ENCODE results near the gene PRICKLE3. TPM values are rescaled to one million over a fixed set of nuclear protein-coding genes. Genes with fewer than 3 reads are reported as not detected.
"Not testable (repeated sequence)": the region's sequence is repeated elsewhere in the genome, so short reads cannot be mapped to it uniquely, and the experiment has no call there.

PRICKLE3 gene
- total RNA-seq, 2 donors from 2014 or later: 10.7 to 12.0 TPM

DNA sequence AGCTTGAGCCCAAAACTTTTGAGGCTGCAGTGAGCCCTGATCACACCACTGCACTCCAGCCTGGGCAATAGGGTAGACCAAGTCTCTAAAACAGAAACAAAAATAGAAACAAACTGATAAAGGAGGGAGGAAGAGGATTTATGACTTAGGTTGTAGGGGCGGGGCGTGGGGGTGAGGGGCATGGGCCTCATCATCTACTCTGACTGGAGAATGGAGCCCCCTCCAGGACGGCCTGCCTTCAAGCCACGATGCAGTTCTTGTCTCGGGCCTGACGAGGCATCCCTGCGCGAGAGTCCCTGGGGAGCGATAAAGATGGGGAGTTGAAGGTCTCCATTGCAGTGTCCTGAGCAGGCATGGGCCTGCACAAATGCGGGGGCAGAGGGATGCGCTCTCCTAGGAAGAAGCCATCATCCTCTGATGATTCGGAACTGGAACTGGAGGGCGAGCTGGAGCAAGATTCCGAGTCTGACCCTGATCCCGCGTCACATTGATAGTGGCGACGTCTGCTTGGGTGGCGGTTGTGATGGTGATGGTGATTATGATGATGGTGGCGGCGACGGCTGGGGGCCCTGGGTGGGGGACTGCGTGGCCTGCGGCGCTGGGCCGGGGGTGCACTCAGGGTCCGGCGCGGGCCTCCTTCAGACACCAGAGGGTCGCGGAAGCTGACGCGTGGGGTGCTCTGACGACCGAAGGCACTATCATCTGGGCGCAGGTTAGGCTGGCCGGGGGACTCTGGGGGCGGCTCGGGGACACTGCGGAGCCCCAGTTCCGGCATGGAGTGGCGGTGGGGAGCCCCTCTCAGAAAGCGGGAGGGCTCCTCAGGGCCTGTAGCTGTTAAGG, 10.5 kb downstream of the PRICKLE3 start:
- H3K27ac Mint-ChIP-seq: no peak overlapping the region
- H3K27me3 Mint-ChIP-seq (ENCODE audit: insufficient read depth): peaks cover 26% of the 10 kb centered on the region
- TF ChIP-seq CTCF (conservative IDR thresholded peaks at IDR 0.05): no peak
- peaks cover 25% of the 10 kb centered on the region for H3K27me3 ChIP-seq (ENCODE audit: control insufficient read depth, insufficient read depth, low read length, poor library complexity, severe bottlenecking)
- H3K27ac ChIP-seq (ENCODE audit: low read depth, low read length): no peak overlapping the region
- no peak for DNase-seq
- WGBS, 2 experiments (ENCODE audit: insufficient coverage in 1 of 2, insufficient read length in 1 of 2): 75 to 93% methylated on average over 4 to 41 of the region's 43 CpGs
- H3K9me3 Mint-ChIP-seq: peaks cover 79% of the 10 kb centered on the region
- H3K4me3 ChIP-seq (ENCODE audit: low read length): no peak overlapping the region
- no peaks in the 10 kb centered on the region for H3K4me1 ChIP-seq (ENCODE audit: control insufficient read depth, insufficient read depth, low read length)
- no peaks in the 10 kb centered on the region for H3K4me1 Mint-ChIP-seq
- peaks cover 36% of the 10 kb centered on the region for H3K36me3 Mint-ChIP-seq (ENCODE audit: low read depth)
- H3K36me3 ChIP-seq (ENCODE audit: control insufficient read depth, insufficient read depth, low read length): no peaks in the 10 kb centered on the region
- no peak overlapping the region for H3K4me3 Mint-ChIP-seq
- no peak overlapping the region for H3K9ac ChIP-seq (ENCODE audit: extremely low read depth, low read length, poor library complexity, severe bottlenecking)
- no peaks in the 10 kb centered on the region for H3K9me3 ChIP-seq (ENCODE audit: control insufficient read depth, low read length)

DNA sequence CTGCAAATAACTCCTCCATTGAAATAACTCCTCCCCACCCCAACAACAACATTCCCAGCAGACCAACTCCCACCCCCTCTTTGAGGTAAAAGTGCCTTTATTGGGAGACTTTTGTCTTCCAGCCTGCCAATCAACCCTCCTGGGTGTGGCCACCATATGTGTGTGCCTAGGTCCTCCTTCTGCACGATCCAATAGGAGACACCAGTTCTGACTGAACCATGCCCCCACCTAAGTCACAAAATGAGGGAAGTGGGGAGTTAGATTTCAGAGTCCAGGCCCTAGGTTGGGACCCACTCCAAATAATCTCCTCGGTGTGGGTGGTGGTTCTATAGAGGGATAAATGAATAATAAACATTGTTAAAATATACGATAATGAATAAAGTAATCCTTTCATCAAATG, 11.4 kb downstream of the PRICKLE3 start:
- peaks cover 31% of the 10 kb centered on the region for H3K36me3 Mint-ChIP-seq (ENCODE audit: low read depth)
- no peak overlapping the region for H3K4me3 Mint-ChIP-seq
- no CpG with 5 or more reads among the region's 3 CpGs for WGBS, 2 experiments (ENCODE audit: insufficient coverage in 1 of 2, insufficient read length in 1 of 2)
- H3K9me3 Mint-ChIP-seq: peaks cover 78% of the 10 kb centered on the region
- H3K36me3 ChIP-seq (ENCODE audit: control insufficient read depth, insufficient read depth, low read length): no peaks in the 10 kb centered on the region
- H3K4me1 Mint-ChIP-seq: no peaks in the 10 kb centered on the region
- no peak for DNase-seq
- no peak overlapping the region for H3K4me3 ChIP-seq (ENCODE audit: low read length)
- no peak overlapping the region for H3K27ac ChIP-seq (ENCODE audit: low read depth, low read length)
- H3K9ac ChIP-seq (ENCODE audit: extremely low read depth, low read length, poor library complexity, severe bottlenecking): no peak overlapping the region
- peaks cover 34% of the 10 kb centered on the region for H3K27me3 Mint-ChIP-seq (ENCODE audit: insufficient read depth)
- H3K4me1 ChIP-seq (ENCODE audit: control insufficient read depth, insufficient read depth, low read length): no peaks in the 10 kb centered on the region
- peaks cover 32% of the 10 kb centered on the region for H3K27me3 ChIP-seq (ENCODE audit: control insufficient read depth, insufficient read depth, low read length, poor library complexity, severe bottlenecking)
- no peak for TF ChIP-seq CTCF (conservative IDR thresholded peaks at IDR 0.05)
- H3K9me3 ChIP-seq (ENCODE audit: control insufficient read depth, low read length): no peaks in the 10 kb centered on the region
- H3K27ac Mint-ChIP-seq: no peak overlapping the region

DNA sequence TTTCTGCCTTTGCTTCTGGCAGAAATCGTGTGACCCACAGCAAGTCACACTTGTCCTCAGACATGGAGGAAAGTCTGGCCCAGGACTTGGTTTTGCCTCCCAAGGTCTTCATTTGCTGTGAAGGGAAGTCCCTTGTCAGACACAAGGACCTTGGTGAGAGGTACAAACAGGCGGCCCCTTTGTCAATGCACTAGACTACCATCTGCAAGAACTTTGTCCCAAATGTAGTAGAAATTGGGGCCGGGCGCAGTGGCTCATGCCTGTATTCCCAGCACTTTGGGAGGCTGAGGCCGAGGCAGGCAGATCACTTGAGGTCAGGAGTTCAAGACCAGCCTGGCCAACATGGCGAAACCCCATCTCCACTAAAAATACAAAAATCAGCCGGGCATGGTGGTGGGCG, 12.6 kb downstream of the PRICKLE3 start:
- not testable (repeated sequence) for H3K4me3 Mint-ChIP-seq; H3K4me1 Mint-ChIP-seq; H3K4me3 ChIP-seq (ENCODE audit: low read length); H3K27ac ChIP-seq (ENCODE audit: low read depth, low read length); DNase-seq; H3K9me3 ChIP-seq (ENCODE audit: control insufficient read depth, low read length); H3K27ac Mint-ChIP-seq; H3K4me1 ChIP-seq (ENCODE audit: control insufficient read depth, insufficient read depth, low read length); H3K36me3 ChIP-seq (ENCODE audit: control insufficient read depth, insufficient read depth, low read length); H3K9ac ChIP-seq (ENCODE audit: extremely low read depth, low read length, poor library complexity, severe bottlenecking)
- WGBS, 2 experiments (ENCODE audit: insufficient coverage in 1 of 2, insufficient read length in 1 of 2): 91 to 100% methylated on average over 2 to 8 of the region's 8 CpGs
- peaks cover 38% of the 10 kb centered on the region for H3K27me3 ChIP-seq (ENCODE audit: control insufficient read depth, insufficient read depth, low read length, poor library complexity, severe bottlenecking)
- H3K9me3 Mint-ChIP-seq: peaks cover 76% of the 10 kb centered on the region
- H3K27me3 Mint-ChIP-seq (ENCODE audit: insufficient read depth): peaks cover 43% of the 10 kb centered on the region
- H3K36me3 Mint-ChIP-seq (ENCODE audit: low read depth): peaks cover 24% of the 10 kb centered on the region
